Measurements from ENCODE around the gene SORCS1.

GRCh38 chr10:106567629-106568028 is 596.9 kb downstream of the SORCS1 start:
- no peak for TF ChIP-seq CTCF (IDR thresholded peaks at IDR 0.05)
- no peak for TF ChIP-seq POLR2A (IDR thresholded peaks at IDR 0.05; ENCODE audit: low read depth)
- no peak for TF ChIP-seq POLR2AphosphoS5 (IDR thresholded peaks at IDR 0.05)
- TF ChIP-seq EP300 (IDR thresholded peaks at IDR 0.05): no peak

Data from esophagus muscularis mucosa (tissue), 4 donors.